H9 (cell line): ENCODE measurements around the gene FOXG1. TPM values are rescaled to one million over a fixed set of nuclear protein-coding genes. Genes with fewer than 3 reads are reported as not detected.
A peak's percentile ranks its signal among the peaks of the same experiment; 100 is the strongest.

Source experiments
- DNase-seq: peaks from one replicate; pipeline ENCODE4 v3.0.0-alpha.2; 2017
- H2AFZ ChIP-seq: one replicate; pipeline ENCODE4 v1.6.1; 2013; ENCODE audit warnings: mild to moderate bottlenecking, low read length, control low read depth, moderate library complexity
- H2AK5ac ChIP-seq: 2 replicates; pipeline ENCODE4 v1.6.1; 2013; ENCODE audit warnings: low read length, control low read depth, mixed read lengths; ENCODE audit not compliant: insufficient read length
- H2BK120ac ChIP-seq: one replicate; pipeline ENCODE4 v1.6.1; 2013; ENCODE audit warnings: low read depth, mild to moderate bottlenecking, low read length, control low read depth, inconsistent platforms; ENCODE audit not compliant: poor library complexity, severe bottlenecking
- H2BK12ac ChIP-seq: 2 replicates; pipeline ENCODE4 v1.6.1; 2013; ENCODE audit warnings: low read length, control low read depth, mixed read lengths, low read depth; ENCODE audit not compliant: insufficient read length
- H2BK15ac ChIP-seq: 2 replicates; pipeline ENCODE4 v1.6.1; 2013; ENCODE audit warnings: low read depth, low read length, control low read depth
- H2BK20ac ChIP-seq: one replicate; pipeline ENCODE4 v1.6.1; 2013; ENCODE audit warnings: low read depth, mild to moderate bottlenecking, low read length, control low read depth, inconsistent platforms; ENCODE audit not compliant: poor library complexity, severe bottlenecking
- H2BK5ac ChIP-seq: 2 replicates; pipeline ENCODE4 v1.6.1; 2013; ENCODE audit warnings: low read length, control low read depth, mixed read lengths; ENCODE audit not compliant: insufficient read length
- H3K14ac ChIP-seq: 2 replicates; pipeline ENCODE4 v1.6.1; 2013; ENCODE audit warnings: low read length, control low read depth; ENCODE audit not compliant: insufficient read depth
- H3K18ac ChIP-seq: 2 replicates; pipeline ENCODE4 v1.6.1; 2013; ENCODE audit warnings: low read depth, mild to moderate bottlenecking, mixed read lengths, low read length, control low read depth; ENCODE audit not compliant: insufficient read length
- H3K23ac ChIP-seq: 2 replicates; pipeline ENCODE4 v1.6.1; 2013; ENCODE audit warnings: low read length, control low read depth, mixed read lengths, low read depth; ENCODE audit not compliant: insufficient read length
- H3K23me2 ChIP-seq: 2 replicates; pipeline ENCODE4 v1.6.1; 2013; ENCODE audit warnings: low read depth, mild to moderate bottlenecking, mixed read lengths, low read length, control low read depth; ENCODE audit not compliant: insufficient read length, poor library complexity, severe bottlenecking
- H3K27ac ChIP-seq: 2 replicates; pipeline ENCODE4 v1.5.1; 2013; ENCODE audit warnings: low read length, control low read depth, mixed read lengths, low read depth; ENCODE audit not compliant: insufficient read length
- H3K27me3 ChIP-seq: 2 replicates; pipeline ENCODE4 v1.6.1; 2013; ENCODE audit warnings: low read length, control low read depth, inconsistent platforms; ENCODE audit not compliant: insufficient read depth
- H3K4ac ChIP-seq: 2 replicates; pipeline ENCODE4 v1.6.1; 2013; ENCODE audit warnings: low read depth, mild to moderate bottlenecking, control low read depth, inconsistent platforms, low read length, moderate library complexity
- H3K4me1 ChIP-seq: 2 replicates; pipeline ENCODE4 v1.6.1; 2013; ENCODE audit warnings: low read length, control low read depth, inconsistent platforms; ENCODE audit not compliant: insufficient read depth
- H3K4me2 ChIP-seq: 2 replicates; pipeline ENCODE4 v1.6.1; 2013; ENCODE audit warnings: low read length, control low read depth, mixed read lengths; ENCODE audit not compliant: insufficient read length, insufficient read depth
- H3K56ac ChIP-seq: 2 replicates; pipeline ENCODE4 v1.6.1; 2013; ENCODE audit warnings: low read depth, mild to moderate bottlenecking, mixed read lengths, low read length, control low read depth; ENCODE audit not compliant: insufficient read length
- H3K79me1 ChIP-seq: 2 replicates; pipeline ENCODE4 v1.6.1; 2013; ENCODE audit warnings: low read depth, mild to moderate bottlenecking, moderate library complexity, low read length, control low read depth, inconsistent platforms; ENCODE audit not compliant: insufficient read depth, poor library complexity, severe bottlenecking
- H3K79me2 ChIP-seq: 2 replicates; pipeline ENCODE4 v1.6.1; 2013; ENCODE audit warnings: low read length, control low read depth, inconsistent platforms; ENCODE audit not compliant: insufficient read depth
- H3K9ac ChIP-seq: 2 replicates; pipeline ENCODE4 v1.6.1; 2013; ENCODE audit warnings: low read length, control low read depth, mixed read lengths; ENCODE audit not compliant: insufficient read length; ENCODE audit errors: extremely low read depth
- H3K9me3 ChIP-seq: one replicate; pipeline ENCODE4 v1.6.1; 2013; ENCODE audit warnings: low read depth, low read length, inconsistent platforms; ENCODE audit not compliant: control insufficient read depth
- H3T11ph ChIP-seq: one replicate; pipeline ENCODE4 v1.6.1; 2013; ENCODE audit warnings: mild to moderate bottlenecking, low read length, control low read depth, inconsistent platforms
- H4K20me1 ChIP-seq: one replicate; pipeline ENCODE4 v1.6.1; 2013; ENCODE audit not compliant: control insufficient read depth, insufficient read length, insufficient read depth
- H4K5ac ChIP-seq: 2 replicates; pipeline ENCODE4 v1.6.1; 2013; ENCODE audit warnings: low read depth, mild to moderate bottlenecking, mixed read lengths, low read length, control low read depth; ENCODE audit not compliant: insufficient read length
- H4K8ac ChIP-seq: replicated peaks from 2 replicates; pipeline ENCODE4 v1.6.1; 2013; ENCODE audit warnings: low read length, control low read depth, mixed read lengths, low read depth; ENCODE audit not compliant: insufficient read length
- H4K91ac ChIP-seq: 2 replicates; pipeline ENCODE4 v1.6.1; 2013; ENCODE audit warnings: low read depth, mild to moderate bottlenecking, moderate library complexity, mixed read lengths, low read length, control low read depth; ENCODE audit not compliant: insufficient read length
- H3K27ac Mint-ChIP-seq, 3 experiments: 2 replicates in 2 of 3; 3 replicates in 1 of 3; pipeline ENCODE4 v1.8.0; 2020 to 2021; ENCODE audit warnings: mixed read lengths in 3 of 3, mild to moderate bottlenecking in 1 of 3, moderate library complexity in 1 of 3
- H3K27me3 Mint-ChIP-seq: 2 replicates; pipeline ENCODE4 v1.8.0; 2021; ENCODE audit warnings: low read depth, mild to moderate bottlenecking, moderate library complexity, mixed read lengths
- H3K36me3 Mint-ChIP-seq, 3 experiments: 2 replicates in 2 of 3; 3 replicates in 1 of 3; pipeline ENCODE4 v1.8.0; 2020 to 2021; ENCODE audit warnings: low read depth in 3 of 3, mixed read lengths in 3 of 3; ENCODE audit not compliant: insufficient read depth in 1 of 3
- H3K4me1 Mint-ChIP-seq, 2 experiments: 2 replicates each; pipeline ENCODE4 v1.8.0; 2020; ENCODE audit warnings: mixed read lengths in 2 of 2
- H3K4me3 Mint-ChIP-seq, 2 experiments: 2 replicates in 1 of 2; 3 replicates in 1 of 2; pipeline ENCODE4 v1.8.0; 2020 to 2021; ENCODE audit warnings: mild to moderate bottlenecking in 2 of 2, mixed read lengths in 2 of 2, moderate library complexity in 1 of 2
- H3K9me3 Mint-ChIP-seq, 2 experiments: 2 replicates in 1 of 2; 3 replicates in 1 of 2; pipeline ENCODE4 v1.8.0; 2020; ENCODE audit warnings: mild to moderate bottlenecking in 2 of 2, mixed read lengths in 2 of 2, moderate library complexity in 1 of 2
- CTCF ChIP-seq: fragments of 200-600 bp; sonication (generic); conservative IDR thresholded peaks from 3 replicates; pipeline ENCODE4 v1.8.0; 2021; ENCODE audit warnings: antibody characterized with exemption, mild to moderate bottlenecking
- WGBS: extraction: QIAGEN DNeasy Blood & Tissue Kit; methylation state at CpG from one replicate; pipeline ENCODE4 v1.1.7; 2013; ENCODE audit warnings: missing lambda C conversion rate, low lambda C conversion rate, mixed read lengths; ENCODE audit not compliant: insufficient read length; ENCODE audit errors: extremely low coverage; 5-methylcytosine and 5-hydroxymethylcytosine counted together
- total RNA-seq: library from RNA; stranded (reverse); gene quantifications from 2 replicates; pipeline ENCODE4 v1.2.1, GENCODE V29; 2021

FOXG1 gene
- total RNA-seq, 1 experiment from 2014 or later, result 0.11 TPM

GRCh38 chr14:28761438-28762291 is 4.9 kb upstream of the FOXG1 start:
- Histone ChIP-seq H2BK20ac (no peak overlapping the region), H3K79me2 (no peaks in the 10 kb centered on the region), H4K20me1 (no peaks in the 10 kb centered on the region), H3K23ac (no peak overlapping the region), H3T11ph (no peak overlapping the region), H4K8ac (no peak overlapping the region), H3K79me1 (no peaks in the 10 kb centered on the region), H3K56ac (no peak overlapping the region), H2BK120ac (no peak overlapping the region), H3K23me2 (peaks cover 10% of the 10 kb centered on the region), H2BK12ac (no peak overlapping the region), H4K5ac (no peak overlapping the region), H3K9ac (no peak overlapping the region), H3K9me3 (no peaks in the 10 kb centered on the region), H3K4me2 (no peak overlapping the region), H3K14ac (no peak overlapping the region), H2AFZ (no peak overlapping the region), H2AK5ac (no peak overlapping the region), H2BK15ac (no peak overlapping the region), H3K27ac (no peak overlapping the region), H3K4me1 (no peaks in the 10 kb centered on the region), H3K27me3 (peaks cover 81% of the 10 kb centered on the region), H3K4ac (no peak overlapping the region), H2BK5ac (no peak overlapping the region), H3K18ac (no peak overlapping the region), H4K91ac (no peak overlapping the region)
- Mint-ChIP-seq H3K4me1 (peaks cover 26 to 58% of the 10 kb centered on the region in 2 experiments), H3K27ac (no peak overlapping the region; a peak in 1 of 7 replicates), H3K36me3 (no peaks in the 10 kb centered on the region), H3K9me3 (peaks cover 5 to 6% of the 10 kb centered on the region in 2 experiments; a peak in 4 of 5 replicates), H3K27me3 (peaks cover 98% of the 10 kb centered on the region), H3K4me3 (peak overlapping the region in 1 of 2 experiments; percentile 27; a peak in 2 of 5 replicates)
- WGBS, result no CpG with 5 or more reads among the region's 33 CpGs
- no peak for TF ChIP-seq CTCF
- no peak for DNase-seq
